Cerebellar nuclear complex (tissue), 1 donor: ENCODE data around the gene LSR.

ENCODE experiments used
- DNase-seq, 2 experiments: peaks; one replicate each; lab custom pipeline; 2025; lab: John Stamatoyannopoulos, UW

The LSR gene

GRCh38 chr19:35247526-35248309 is 1.1 kb upstream of the LSR start:
- DNase-seq, result no peak

GRCh38 chr19:35249146-35249847 is 495 bp downstream of the LSR start:
- DNase-seq, result no peak

- no peak for DNase-seq
Observed at GRCh38 chr19:35249848-35250711, 1.3 kb downstream of the LSR start.

- DNase-seq, result no peak
Observed at GRCh38 chr19:35251456-35251855, 2.7 kb downstream of the LSR start.

GRCh38 chr19:35253316-35254286 is 4.8 kb downstream of the LSR start:
- no peak for DNase-seq

- DNase-seq, result no peak
Observed at GRCh38 chr19:35254341-35255297, 5.8 kb downstream of the LSR start.

GRCh38 chr19:35256566-35256965 is 7.8 kb downstream of the LSR start:
- no peak for DNase-seq

- DNase-seq, result no peak
Observed at GRCh38 chr19:35257113-35257461, 8.3 kb downstream of the LSR start.

GRCh38 chr19:35260694-35261304 is 12.0 kb downstream of the LSR start:
- no peak for DNase-seq

GRCh38 chr19:35261356-35262100 is 12.7 kb downstream of the LSR start:
- no peak for DNase-seq

GRCh38 chr19:35262101-35262761 is 13.4 kb downstream of the LSR start:
- DNase-seq, result no peak

GRCh38 chr19:35264268-35265125 is 15.7 kb downstream of the LSR start:
- DNase-seq, result no peak

- DNase-seq, result no peak
Observed at GRCh38 chr19:35265126-35265899, 16.5 kb downstream of the LSR start.

- DNase-seq, result no peak
Observed at GRCh38 chr19:35265900-35266519, 17.2 kb downstream of the LSR start.

- DNase-seq, result no peak
Observed at GRCh38 chr19:35266520-35267352, 17.9 kb downstream of the LSR start.
